Epithelial cell of proximal tubule (primary cell): ENCODE measurements around the gene CAMSAP3. TPM values are rescaled to one million over a fixed set of nuclear protein-coding genes. Genes with fewer than 3 reads are reported as not detected.
"Not testable (repeated sequence)": the region's sequence is repeated elsewhere in the genome, so short reads cannot be mapped to it uniquely, and the experiment has no call there.

Experiments used
- DNase-seq: peaks from one replicate; pipeline ENCODE4 v3.0.0-alpha.2; 2011; ENCODE audit warnings: low read depth
- H3K4me3 ChIP-seq: 2 replicates; pipeline ENCODE4 v1.5.1; 2011; ENCODE audit warnings: low read depth, mild to moderate bottlenecking, low read length
- CTCF ChIP-seq: conservative IDR thresholded peaks from 2 replicates; pipeline ENCODE4 v1.5.1; 2012; ENCODE audit warnings: low read depth, mild to moderate bottlenecking, low read length
- total RNA-seq: library from RNA; depleted of rRNA; stranded (reverse); fragments of >200 nt; gene quantifications from 2 replicates; pipeline ENCODE4 v1.2.3, GENCODE V29; 2015

Gene CAMSAP3
- total RNA-seq, 1 donor from 2014 or later = 12.4 TPM

- DNase-seq = no peak
- no peak for TF ChIP-seq CTCF
- no peak overlapping the region for H3K4me3 ChIP-seq
Observed at GRCh38 chr19:7575434-7576040, 20.1 kb upstream of the CAMSAP3 start.

- not testable (repeated sequence) for H3K4me3 ChIP-seq, DNase-seq
Observed at GRCh38 chr19:7577422-7577821, 18.2 kb upstream of the CAMSAP3 start.

GRCh38 chr19:7578127-7578526, 17.5 kb upstream of the CAMSAP3 start:
- DNase-seq = no peak
- no peak for TF ChIP-seq CTCF
- no peak overlapping the region for H3K4me3 ChIP-seq

GRCh38 chr19:7579182-7579581, 16.5 kb upstream of the CAMSAP3 start:
- no peak for TF ChIP-seq CTCF
- H3K4me3 ChIP-seq = no peak overlapping the region
- DNase-seq = no peak

- no peak overlapping the region for H3K4me3 ChIP-seq
- no peak for DNase-seq
- no peak for TF ChIP-seq CTCF
Observed at GRCh38 chr19:7582446-7582845, 13.2 kb upstream of the CAMSAP3 start.

- H3K4me3 ChIP-seq = no peak overlapping the region
- TF ChIP-seq CTCF = no peak
Observed at GRCh38 chr19:7589822-7590221, 5.8 kb upstream of the CAMSAP3 start.

GRCh38 chr19:7590256-7590655, 5.4 kb upstream of the CAMSAP3 start:
- TF ChIP-seq CTCF = no peak
- DNase-seq = no peak

More at GRCh38 chr19:7589822-7590221, 5.8 kb upstream of the CAMSAP3 start:
- DNase-seq = no peak

More at GRCh38 chr19:7590256-7590655, 5.4 kb upstream of the CAMSAP3 start:
- H3K4me3 ChIP-seq = no peak overlapping the region
